Sigmoid colon (tissue), 7 donors: Measurements from ENCODE around the gene SRSF6. TPM values are rescaled to one million over a fixed set of nuclear protein-coding genes. Genes with fewer than 3 reads are reported as not detected.

ENCODE experiments used
- DNase-seq: peaks from one replicate; pipeline ENCODE4 v3.0.0-alpha.2; 2019
- H3K27ac ChIP-seq, 4 donors: fragments of 200-600 bp; sonication (generic); one replicate each; pipeline ENCODE4 v1.5.1; 2016 to 2019; ENCODE audit warnings: mild to moderate bottlenecking in 1 of 4
- H3K27me3 ChIP-seq, 3 donors: fragments of 200-600 bp; sonication (generic); one replicate each; pipeline ENCODE4 v1.5.1; 2019; ENCODE audit warnings: mild to moderate bottlenecking in 1 of 3
- H3K36me3 ChIP-seq, 4 donors: fragments of 200-600 bp; sonication (generic); one replicate each; pipeline ENCODE4 v1.5.1; 2016 to 2019
- H3K4me1 ChIP-seq, 4 donors: fragments of 200-600 bp; sonication (generic); one replicate each; pipeline ENCODE4 v1.5.1; 2017 to 2019
- H3K4me3 ChIP-seq, 4 donors: fragments of 200-600 bp; sonication (generic); one replicate each; pipeline ENCODE4 v1.5.1; 2017 to 2019; ENCODE audit warnings: mild to moderate bottlenecking in 2 of 4, moderate library complexity in 1 of 4
- H3K9me3 ChIP-seq, 4 donors: fragments of 200-600 bp in 3 of 4; sonication (generic) in 3 of 4; one replicate each; pipeline versions ENCODE4 v1.5.1 to v1.6.1; 2013 to 2019
- CTCF ChIP-seq, 4 experiments: fragments of 450-650 bp in 3 of 4; fragments of 200-600 bp in 1 of 4; IDR thresholded peaks; one replicate each; pipeline ENCODE4 v1.5.1; 2016 to 2019; ENCODE audit warnings: antibody characterized with exemption in 4 of 4, mild to moderate bottlenecking in 3 of 4, moderate library complexity in 2 of 4
- EP300 ChIP-seq, 4 donors: sonication (generic); formaldehyde crosslinking; IDR thresholded peaks; one replicate each; pipeline ENCODE4 v1.6.1; 2017; ENCODE audit warnings: antibody characterized with exemption in 4 of 4
- POLR2A ChIP-seq, 2 donors: fragments of 450-650 bp; IDR thresholded peaks; one replicate each; pipeline ENCODE4 v1.6.1; 2016; ENCODE audit warnings: antibody characterized with exemption in 2 of 2, mild to moderate bottlenecking in 2 of 2, moderate library complexity in 2 of 2
- POLR2AphosphoS5 ChIP-seq, 4 donors: sonication (generic); formaldehyde crosslinking; IDR thresholded peaks; one replicate each; pipeline ENCODE4 v1.6.1; 2017; ENCODE audit warnings: antibody characterized with exemption in 4 of 4
- WGBS, 2 donors: extraction: QIAGEN DNeasy Blood & Tissue Kit; methylation state at CpG; one replicate each; pipeline ENCODE4 v1.1.7; 2013; 5-methylcytosine and 5-hydroxymethylcytosine counted together
- intact Hi-C: fragments of 100-400 bp; cut with DNase I; formaldehyde crosslinking; loops from one replicate; pipeline ENCODE4 v1.15.1; 2023
- polyA plus RNA-seq, 3 donors: library from polyadenylated mRNA; stranded (reverse); fragments of 200-250 nt; gene quantifications; one replicate each; pipeline ENCODE4 v1.2.3, GENCODE V29; 2013
- total RNA-seq, 4 donors: library from RNA; depleted of rRNA; stranded (reverse); fragments of >200 nt; gene quantifications; one replicate each; pipeline ENCODE4 v1.1.0, GENCODE V29; 2016
- donor health status: healthy with polysubstance abuse.
- donor health status: Bipolar disorder and iron deficiency.
- donor health status: healthy.

The SRSF6 gene
- total and polyA plus RNA-seq, 7 donors, result 29.6 to 78.9 (median 51.7) TPM

GRCh38 chr20:43462660-43463526, 5.2 kb downstream of the SRSF6 start:
- DNase-seq, result no peak
- peaks cover 0 to 34% (median 13%) of the 10 kb centered on the region in 4 donors for H3K4me1 ChIP-seq
- 84 to 91% methylated on average over 4 of the region's 4 CpGs for WGBS, 2 donors
- H3K36me3 ChIP-seq, result peaks cover 24 to 89% (median 44%) of the 10 kb centered on the region in 4 donors
- TF ChIP-seq CTCF (IDR thresholded peaks at IDR 0.05) (no peak), POLR2AphosphoS5 (IDR thresholded peaks at IDR 0.05) (no peak), POLR2A (IDR thresholded peaks at IDR 0.05) (no peak), EP300 (IDR thresholded peaks at IDR 0.05) (no peak)
- H3K27me3 ChIP-seq, result no peaks in the 10 kb centered on the region
- no peak overlapping the region for H3K27ac ChIP-seq
- no peaks in the 10 kb centered on the region for H3K9me3 ChIP-seq
- intact Hi-C loops, result no loop called here
- no peak overlapping the region for H3K4me3 ChIP-seq

- Histone ChIP-seq H3K27ac (no peak overlapping the region), H3K4me1 (peaks cover 0 to 34% (median 12%) of the 10 kb centered on the region in 4 donors), H3K9me3 (no peaks in the 10 kb centered on the region), H3K36me3 (peaks cover 24 to 97% (median 44%) of the 10 kb centered on the region in 4 donors), H3K27me3 (no peaks in the 10 kb centered on the region), H3K4me3 (no peak overlapping the region)
- intact Hi-C loops, result no loop called here
- no peak for DNase-seq
- TF ChIP-seq CTCF (IDR thresholded peaks at IDR 0.05), result no peak
- no peak for TF ChIP-seq POLR2A (IDR thresholded peaks at IDR 0.05)
- TF ChIP-seq POLR2AphosphoS5 (IDR thresholded peaks at IDR 0.05), result no peak
- TF ChIP-seq EP300 (IDR thresholded peaks at IDR 0.05), result no peak
- 63 to 79% methylated on average over 3 of the region's 3 CpGs for WGBS, 2 donors
These were observed 6.0 kb downstream of the SRSF6 start for GRCh38 chr20:43463527-43464218.

- Histone ChIP-seq H3K36me3 (peaks cover 24 to 100% (median 44%) of the 10 kb centered on the region in 4 donors), H3K4me3 (no peak overlapping the region), H3K27me3 (no peaks in the 10 kb centered on the region), H3K27ac (no peak overlapping the region), H3K9me3 (no peaks in the 10 kb centered on the region), H3K4me1 (peaks cover 0 to 28% (median 6%) of the 10 kb centered on the region in 4 donors)
- 58 to 85% methylated on average over 9 of the region's 9 CpGs for WGBS, 2 donors
- no peak for DNase-seq
- TF ChIP-seq CTCF (IDR thresholded peaks at IDR 0.05) (no peak), POLR2A (IDR thresholded peaks at IDR 0.05) (no peak), EP300 (IDR thresholded peaks at IDR 0.05) (no peak), POLR2AphosphoS5 (IDR thresholded peaks at IDR 0.05) (no peak)
- intact Hi-C loops, result no loop called here
These were observed 6.6 kb downstream of the SRSF6 start for GRCh38 chr20:43464219-43464790.

GRCh38 chr20:43465625-43465943, 7.9 kb downstream of the SRSF6 start:
- Histone ChIP-seq H3K9me3 (no peaks in the 10 kb centered on the region), H3K27ac (no peak overlapping the region), H3K4me1 (peaks cover 0 to 22% (median 2%) of the 10 kb centered on the region in 4 donors), H3K27me3 (no peaks in the 10 kb centered on the region), H3K4me3 (no peak overlapping the region), H3K36me3 (peaks cover 24 to 99% (median 37%) of the 10 kb centered on the region in 4 donors)
- no peak for DNase-seq
- intact Hi-C loops, result no loop called here
- no peak for TF ChIP-seq POLR2A (IDR thresholded peaks at IDR 0.05)
- no peak for TF ChIP-seq POLR2AphosphoS5 (IDR thresholded peaks at IDR 0.05)
- no peak for TF ChIP-seq EP300 (IDR thresholded peaks at IDR 0.05)
- 96 to 99% methylated on average over 2 of the region's 2 CpGs for WGBS, 2 donors

GRCh38 chr20:43467589-43467988, 9.9 kb downstream of the SRSF6 start:
- 93 to 97% methylated on average over 1 of the region's 1 CpG for WGBS, 2 donors
- intact Hi-C loops, result no loop called here
- Histone ChIP-seq H3K27ac (no peak overlapping the region), H3K4me3 (no peak overlapping the region), H3K36me3 (peaks cover 18 to 81% (median 27%) of the 10 kb centered on the region in 4 donors), H3K27me3 (no peaks in the 10 kb centered on the region), H3K4me1 (peaks cover 0 to 9% (median 0%) of the 10 kb centered on the region in 4 donors), H3K9me3 (no peaks in the 10 kb centered on the region)
- no peak for TF ChIP-seq POLR2A (IDR thresholded peaks at IDR 0.05)
- no peak for TF ChIP-seq CTCF (IDR thresholded peaks at IDR 0.05)
- TF ChIP-seq POLR2AphosphoS5 (IDR thresholded peaks at IDR 0.05), result no peak
- TF ChIP-seq EP300 (IDR thresholded peaks at IDR 0.05), result no peak
- no peak for DNase-seq
